Mesenchymal stem cell (in vitro differentiated cells and primary cell): Measurements from ENCODE around the gene ZFP57. TPM values are rescaled to one million over a fixed set of nuclear protein-coding genes. Genes with fewer than 3 reads are reported as not detected.
A peak's percentile ranks its signal among the peaks of the same experiment; 100 is the strongest.

Source experiments
- DNase-seq: peaks from one replicate; pipeline ENCODE4 v3.0.0-alpha.2; 2013
- H2AFZ ChIP-seq: one replicate; pipeline ENCODE4 v1.6.1; 2013; ENCODE audit warnings: low read depth, mild to moderate bottlenecking, control low read depth, inconsistent platforms, low read length, moderate library complexity
- H2AK5ac ChIP-seq: 2 replicates; pipeline ENCODE4 v1.6.1; 2013; ENCODE audit warnings: low read length, moderate library complexity, mild to moderate bottlenecking, inconsistent platforms; ENCODE audit not compliant: severe bottlenecking
- H2BK120ac ChIP-seq: one replicate; pipeline ENCODE4 v1.6.1; 2013; ENCODE audit warnings: low read depth, mild to moderate bottlenecking, inconsistent platforms, low read length, moderate library complexity
- H2BK12ac ChIP-seq, 2 experiments: one replicate each; pipeline ENCODE4 v1.6.1; 2013; ENCODE audit warnings: inconsistent platforms in 2 of 2, low read length in 2 of 2, mild to moderate bottlenecking in 2 of 2, moderate library complexity in 2 of 2, control low read depth in 1 of 2
- H2BK15ac ChIP-seq: one replicate; pipeline ENCODE4 v1.6.1; 2013; ENCODE audit warnings: mild to moderate bottlenecking, low read depth, inconsistent platforms; ENCODE audit not compliant: poor library complexity, severe bottlenecking
- H2BK5ac ChIP-seq: 2 replicates; pipeline ENCODE4 v1.6.1; 2013; ENCODE audit warnings: low read depth, mild to moderate bottlenecking, low read length, control low read depth, inconsistent platforms; ENCODE audit not compliant: poor library complexity, severe bottlenecking
- H3K14ac ChIP-seq, 2 experiments: one replicate each; pipeline ENCODE4 v1.6.1; 2013; ENCODE audit warnings: inconsistent platforms in 2 of 2, low read length in 2 of 2, control low read depth in 1 of 2, mild to moderate bottlenecking in 1 of 2, moderate library complexity in 1 of 2
- H3K18ac ChIP-seq, 2 experiments: one replicate each; pipeline ENCODE4 v1.6.1; 2013; ENCODE audit warnings: inconsistent platforms in 2 of 2, low read length in 2 of 2, control low read depth in 1 of 2, low read depth in 1 of 2, mild to moderate bottlenecking in 1 of 2
- H3K23ac ChIP-seq, 2 experiments: one replicate each; pipeline ENCODE4 v1.6.1; 2013; ENCODE audit warnings: inconsistent platforms in 2 of 2, low read length in 2 of 2, mild to moderate bottlenecking in 2 of 2, moderate library complexity in 2 of 2, control low read depth in 1 of 2
- H3K27ac ChIP-seq: 2 replicates; pipeline ENCODE4 v1.5.1; 2013; ENCODE audit warnings: mild to moderate bottlenecking, moderate library complexity, low read length, control low read depth, inconsistent platforms; ENCODE audit not compliant: poor library complexity, severe bottlenecking
- H3K27me3 ChIP-seq, 2 experiments: 2 replicates each; pipeline versions ENCODE4 v1.6.1 to v1.7.0; 2013; ENCODE audit warnings: low read length in 2 of 2, mild to moderate bottlenecking in 2 of 2, moderate library complexity in 2 of 2, control low read depth in 1 of 2, inconsistent platforms in 1 of 2; ENCODE audit not compliant: control insufficient read depth in 1 of 2, insufficient read depth in 1 of 2
- H3K36me3 ChIP-seq, 2 experiments: 2 replicates each; pipeline versions ENCODE4 v1.6.1 to v1.7.0; 2013; ENCODE audit warnings: low read length in 2 of 2, control low read depth in 1 of 2, inconsistent platforms in 1 of 2, low read depth in 1 of 2, mild to moderate bottlenecking in 1 of 2; ENCODE audit not compliant: insufficient read depth in 2 of 2, control insufficient read depth in 1 of 2
- H3K4ac ChIP-seq, 2 experiments: one replicate each; pipeline ENCODE4 v1.6.1; 2013; ENCODE audit warnings: inconsistent platforms in 2 of 2, low read length in 2 of 2, mild to moderate bottlenecking in 2 of 2, moderate library complexity in 2 of 2, control low read depth in 1 of 2, low read depth in 1 of 2
- H3K4me1 ChIP-seq: 2 replicates; pipeline ENCODE4 v1.6.1; 2013; ENCODE audit warnings: low read depth, low read length, control low read depth; ENCODE audit not compliant: control insufficient read depth, insufficient read depth
- H3K4me2 ChIP-seq: 2 replicates; pipeline ENCODE4 v1.6.1; 2013; ENCODE audit warnings: low read length, mild to moderate bottlenecking, inconsistent platforms; ENCODE audit not compliant: poor library complexity, severe bottlenecking
- H3K4me3 ChIP-seq, 2 experiments: 2 replicates each; pipeline versions ENCODE4 v1.5.1 to v1.7.0; 2013; ENCODE audit warnings: low read length in 2 of 2, mild to moderate bottlenecking in 2 of 2, control low read depth in 1 of 2, low read depth in 1 of 2; ENCODE audit not compliant: insufficient read depth in 1 of 2
- H3K79me1 ChIP-seq: replicated peaks from 2 replicates; pipeline ENCODE4 v1.6.1; 2013; ENCODE audit warnings: mild to moderate bottlenecking, control low read depth, low read length, inconsistent platforms; ENCODE audit not compliant: poor library complexity, severe bottlenecking
- H3K9ac ChIP-seq: 2 replicates; pipeline ENCODE4 v1.7.0; 2013; ENCODE audit warnings: mild to moderate bottlenecking, low read length, moderate library complexity
- H3K9me3 ChIP-seq: 2 replicates; pipeline ENCODE4 v1.7.0; 2013; ENCODE audit warnings: mild to moderate bottlenecking, low read length; ENCODE audit not compliant: control insufficient read depth
- H4K8ac ChIP-seq: one replicate; pipeline ENCODE4 v1.6.1; 2013; ENCODE audit warnings: inconsistent platforms, mild to moderate bottlenecking, low read length, moderate library complexity
- H4K91ac ChIP-seq: one replicate; pipeline ENCODE4 v1.6.1; 2013; ENCODE audit warnings: mild to moderate bottlenecking, low read length, inconsistent platforms
- WGBS: methylation state at CpG from one replicate; pipeline ENCODE4 v1.1.7; 2013; ENCODE audit warnings: mixed read lengths; 5-methylcytosine and 5-hydroxymethylcytosine counted together
- small RNA-seq: library from polyadenylated mRNA; stranded (forward); fragments of <200 nt; extraction: miRNeasy Mini kit (QIAGEN cat#:217004); gene quantifications from one replicate; pipeline ENCODE3, GENCODE V24; 2013; ENCODE audit warnings: low read depth

Gene ZFP57

DNA sequence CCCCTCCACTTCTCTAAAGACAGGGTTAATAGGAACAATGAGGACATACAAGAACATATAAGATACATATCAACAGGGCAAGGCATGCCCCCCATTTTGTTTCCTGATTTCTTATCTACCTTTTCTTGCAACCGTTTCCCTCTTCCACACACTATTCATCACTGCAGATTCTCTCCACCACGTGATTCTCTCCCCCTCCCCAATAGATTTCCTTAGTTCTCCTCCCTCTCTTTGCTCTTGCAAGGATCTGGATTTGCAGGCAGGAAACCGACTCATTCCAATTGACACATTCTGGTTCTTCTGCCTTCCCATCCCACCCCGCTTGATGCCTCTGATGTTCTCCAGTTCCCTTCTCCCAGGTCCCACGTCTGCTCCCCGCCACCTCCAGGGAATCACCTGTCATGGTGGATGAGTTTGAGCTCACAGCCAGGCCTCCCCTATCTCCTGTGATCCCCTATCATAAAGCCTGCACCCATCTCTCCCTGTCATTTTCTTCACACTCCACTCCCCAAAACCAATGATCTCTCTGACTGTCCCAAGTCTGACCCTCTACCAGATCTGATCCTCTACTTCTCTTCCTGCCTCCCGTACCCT, 55.5 kb downstream of the ZFP57 start:
- no peak overlapping the region for H2BK120ac ChIP-seq
- H2AK5ac ChIP-seq, result no peak overlapping the region
- H3K4me3 ChIP-seq, result no peak overlapping the region
- no peak overlapping the region for H3K4ac ChIP-seq
- H4K91ac ChIP-seq, result no peak overlapping the region
- H3K27me3 ChIP-seq, result no peaks in the 10 kb centered on the region
- H3K9me3 ChIP-seq, result no peaks in the 10 kb centered on the region
- no peak overlapping the region for H2AFZ ChIP-seq
- WGBS, result 40% methylated on average over 7 of the region's 7 CpGs
- H2BK5ac ChIP-seq, result no peak overlapping the region
- no peak overlapping the region for H3K23ac ChIP-seq
- peaks cover 34% of the 10 kb centered on the region for H3K79me1 ChIP-seq
- H3K18ac ChIP-seq, result no peak overlapping the region
- peaks cover 29 to 39% of the 10 kb centered on the region in 2 experiments for H3K36me3 ChIP-seq
- peaks cover 25% of the 10 kb centered on the region for H3K4me1 ChIP-seq
- DNase-seq, result no peak
- no peak overlapping the region for H3K4me2 ChIP-seq
- H2BK15ac ChIP-seq, result no peak overlapping the region
- H2BK12ac ChIP-seq, result no peak overlapping the region
- no peak overlapping the region for H3K14ac ChIP-seq
- H4K8ac ChIP-seq, result no peak overlapping the region
- H3K27ac ChIP-seq, result no peak overlapping the region
- no peak overlapping the region for H3K9ac ChIP-seq

DNA sequence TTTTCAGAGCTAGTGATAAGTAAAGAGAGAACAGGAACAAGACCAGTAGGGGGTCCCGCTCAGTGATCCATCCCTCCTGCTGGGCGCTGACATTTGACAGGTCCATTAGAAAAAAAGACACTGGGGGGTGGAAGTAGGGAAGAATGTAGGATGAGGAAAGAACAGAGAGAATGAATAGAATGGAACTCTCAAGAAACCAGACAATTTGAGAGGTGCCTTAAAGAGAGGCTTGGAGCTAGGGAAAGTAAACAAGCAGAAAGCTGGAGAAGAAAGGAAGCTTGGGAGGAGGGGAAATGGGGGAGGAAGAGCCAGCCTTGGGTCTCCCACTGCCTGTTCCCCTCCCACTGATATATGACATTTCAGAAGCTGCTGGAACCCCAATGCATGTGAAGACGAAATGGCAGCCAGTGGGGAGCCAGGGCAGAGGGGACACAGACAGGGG, 56.4 kb downstream of the ZFP57 start:
- Histone ChIP-seq H3K36me3 (peaks cover 32 to 48% of the 10 kb centered on the region in 2 experiments), H2BK120ac (no peak overlapping the region), H2BK12ac (no peak overlapping the region), H3K4me3 (no peak overlapping the region), H4K8ac (no peak overlapping the region), H3K23ac (no peak overlapping the region), H3K4ac (no peak overlapping the region), H2AFZ (no peak overlapping the region), H3K4me1 (peaks cover 22% of the 10 kb centered on the region), H3K18ac (no peak overlapping the region), H3K79me1 (peaks cover 33% of the 10 kb centered on the region), H3K9ac (no peak overlapping the region), H2BK15ac (no peak overlapping the region), H3K27me3 (no peaks in the 10 kb centered on the region), H3K4me2 (peak overlapping the region; percentile 24), H2AK5ac (no peak overlapping the region), H4K91ac (no peak overlapping the region), H3K9me3 (no peaks in the 10 kb centered on the region), H3K27ac (no peak overlapping the region), H2BK5ac (no peak overlapping the region), H3K14ac (no peak overlapping the region)
- WGBS, result 50% methylated on average over 3 of the region's 3 CpGs
- DNase-seq, result no peak

Small RNA genes lying within 50 kb of the gene (small RNA-seq; reads per million reads assigned to genes)
- gene SUMO2P1, result not detected
